ENCODE data around the gene BANK1.

Gene BANK1

GRCh38 chr4:101763576-101763975 lies 27.0 kb upstream of the BANK1 start:
- TF ChIP-seq CTCF (IDR thresholded peaks at IDR 0.05) = no peak
- DNase-seq (ENCODE audit: low spot score) = no peak
- H3K4me3 ChIP-seq = no peak overlapping the region
- no peak overlapping the region for H3K27ac ChIP-seq

- Histone ChIP-seq H3K27ac (no peak overlapping the region), H3K4me3 (no peak overlapping the region)
- TF ChIP-seq CTCF (IDR thresholded peaks at IDR 0.05) = no peak
- DNase-seq (ENCODE audit: low spot score) = no peak
Measured at GRCh38 chr4:101774807-101775206, 15.7 kb upstream of the BANK1 start.

- no peak overlapping the region for H3K4me3 ChIP-seq
- no peak overlapping the region for H3K27ac ChIP-seq
- DNase-seq (ENCODE audit: low spot score) = no peak
- TF ChIP-seq CTCF (IDR thresholded peaks at IDR 0.05) = no peak
Measured at GRCh38 chr4:101777431-101777830, 13.1 kb upstream of the BANK1 start.

- Histone ChIP-seq H3K4me3 (no peak overlapping the region), H3K27ac (no peak overlapping the region)
- TF ChIP-seq CTCF (IDR thresholded peaks at IDR 0.05) = no peak
- DNase-seq (ENCODE audit: low spot score) = no peak
Measured at GRCh38 chr4:101780284-101780683, 10.2 kb upstream of the BANK1 start.

- TF ChIP-seq CTCF (IDR thresholded peaks at IDR 0.05) = no peak
- Histone ChIP-seq H3K27ac (no peak overlapping the region), H3K4me3 (no peak overlapping the region)
- no peak for DNase-seq (ENCODE audit: low spot score)
Measured at GRCh38 chr4:101782546-101782945, 8.0 kb upstream of the BANK1 start.

- DNase-seq (ENCODE audit: low spot score) = no peak
- TF ChIP-seq CTCF (IDR thresholded peaks at IDR 0.05) = no peak
- Histone ChIP-seq H3K4me3 (no peak overlapping the region), H3K27ac (no peak overlapping the region)
Measured at GRCh38 chr4:101784957-101785356, 5.6 kb upstream of the BANK1 start.

GRCh38 chr4:101785486-101785885 lies 5.0 kb upstream of the BANK1 start:
- Histone ChIP-seq H3K27ac (no peak overlapping the region), H3K4me3 (no peak overlapping the region)
- TF ChIP-seq CTCF (IDR thresholded peaks at IDR 0.05) = no peak
- DNase-seq (ENCODE audit: low spot score) = no peak

Data from coronary artery (tissue), 2 donors.